GM12878 (cell line): Measurements from ENCODE around the gene NUP54. TPM values are rescaled to one million over a fixed set of nuclear protein-coding genes. Genes with fewer than 3 reads are reported as not detected.

ENCODE experiments used
- ATF2 ChIP-seq: IDR thresholded peaks from 2 replicates; pipeline ENCODE4 v1.6.1; 2012; ENCODE audit warnings: low read length, inconsistent platforms
- BRCA1 ChIP-seq: IDR thresholded peaks from 2 replicates; pipeline ENCODE4 v1.6.1; 2011; ENCODE audit warnings: low read depth, low read length, improper control_type of control experiment
- CBX3 ChIP-seq: fragments of 200-600 bp; sonication (generic); IDR thresholded peaks from 2 replicates; pipeline ENCODE4 v1.6.1; 2016; ENCODE audit warnings: low read depth, borderline replicate concordance
- CREM ChIP-seq: IDR thresholded peaks from 2 replicates; pipeline ENCODE4 v1.6.1; 2014; ENCODE audit warnings: antibody characterized with exemption, low read depth
- EGR1 ChIP-seq, 2 experiments: IDR thresholded peaks; 1 replicate in 1 of 2; 2 replicates in 1 of 2; pipeline ENCODE4 v1.6.1; 2011 to 2012; ENCODE audit warnings: low read depth in 2 of 2, low read length in 2 of 2, borderline replicate concordance in 1 of 2, mild to moderate bottlenecking in 1 of 2, moderate library complexity in 1 of 2
- ELK1 ChIP-seq: IDR thresholded peaks from 2 replicates; pipeline ENCODE4 v1.6.1; 2012; ENCODE audit warnings: low read depth, low read length, improper control_type of control experiment
- FOXK2 ChIP-seq: fragments of 450-650 bp; IDR thresholded peaks from 2 replicates; pipeline ENCODE4 v1.6.1; 2017; ENCODE audit warnings: mild to moderate bottlenecking, moderate library complexity
- HDAC6 ChIP-seq: fragments of 200-600 bp; sonication (generic); IDR thresholded peaks from one replicate; pipeline ENCODE4 v1.8.0; 2017; ENCODE audit warnings: antibody characterized with exemption; ENCODE audit not compliant: unreplicated experiment
- MXI1 ChIP-seq: fragments of 150-350 bp; IDR thresholded peaks from 2 replicates; pipeline ENCODE4 v1.6.1; 2011; ENCODE audit warnings: low read depth, mild to moderate bottlenecking, inconsistent platforms, low read length, improper control_type of control experiment
- MYB ChIP-seq: fragments of 150-350 bp; IDR thresholded peaks from 2 replicates; pipeline ENCODE4 v1.6.1; 2014; ENCODE audit warnings: mild to moderate bottlenecking, low read depth, low read length, borderline replicate concordance
- NFYA ChIP-seq: IDR thresholded peaks from 2 replicates; pipeline ENCODE4 v1.6.1; 2011; ENCODE audit warnings: low read depth, mild to moderate bottlenecking, low read length, improper control_type of control experiment, borderline replicate concordance
- SREBF2 ChIP-seq: IDR thresholded peaks from 2 replicates; pipeline ENCODE4 v1.6.1; 2012; ENCODE audit warnings: mild to moderate bottlenecking, low read length
- SRF ChIP-seq, 2 experiments: IDR thresholded peaks; 2 replicates each; pipeline ENCODE4 v1.6.1; 2011; ENCODE audit warnings: low read depth in 2 of 2, low read length in 2 of 2, mild to moderate bottlenecking in 1 of 2, moderate library complexity in 1 of 2
- STAT1 ChIP-seq: fragments of 450-650 bp; conservative IDR thresholded peaks from 2 replicates; pipeline ENCODE4 v1.6.1; 2014; ENCODE audit warnings: antibody characterized with exemption, mild to moderate bottlenecking
- STAT3 ChIP-seq: IDR thresholded peaks from 2 replicates; pipeline ENCODE4 v1.6.1; 2011; ENCODE audit warnings: low read depth, low read length, improper control_type of control experiment
- TARDBP ChIP-seq: IDR thresholded peaks from 2 replicates; pipeline ENCODE4 v1.6.1; 2016; ENCODE audit warnings: borderline replicate concordance
- YY1 ChIP-seq: IDR thresholded peaks from 2 replicates; pipeline ENCODE4 v1.6.1; 2011; ENCODE audit warnings: low read depth, mild to moderate bottlenecking, low read length
- ZBTB11 ChIP-seq: fragments of 450-650 bp; formaldehyde crosslinking; IDR thresholded peaks from 2 replicates; pipeline ENCODE4 v1.5.0; 2022; ENCODE audit warnings: mild to moderate bottlenecking, missing genetic modification characterization
- ZBTB40 ChIP-seq: fragments of 450-650 bp; IDR thresholded peaks from 2 replicates; pipeline ENCODE4 v1.6.1; 2016; ENCODE audit warnings: mild to moderate bottlenecking, moderate library complexity, borderline replicate concordance
- ZNF274 ChIP-seq: IDR thresholded peaks from one replicate; pipeline ENCODE4 v1.8.0; 2011; ENCODE audit not compliant: insufficient read length, insufficient read depth
- ZNF622 ChIP-seq: fragments of 450-650 bp; IDR thresholded peaks from 2 replicates; pipeline ENCODE4 v1.6.1; 2017; ENCODE audit warnings: mild to moderate bottlenecking, inconsistent platforms
- polyA plus RNA-seq, 11 experiments: library from polyadenylated mRNA; depleted of rRNA in 4 of 11; unstranded in 6 of 11; stranded (reverse) in 5 of 11; fragments of >200 nt; fragmentation: Nextera tagmentation in 4 of 11; fragmentation: Illumina TruSeq in 1 of 11; extraction: Ambion mirVana in 4 of 11; extraction: Trizol in 1 of 11; gene quantifications; 1 replicate in 1 of 11; 2 replicates in 10 of 11; pipeline versions ENCODE4 v1.2.1 to v1.2.3, GENCODE V29; 2011 to 2016; ENCODE audit warnings: inconsistent platforms in 2 of 11, missing spikeins in 2 of 11, low read depth in 1 of 11
- total RNA-seq, 4 experiments: library from RNA; depleted of rRNA in 3 of 4; stranded (reverse); fragments of >200 nt in 3 of 4; fragmentation: Illumina TruSeq in 1 of 4; extraction: Trizol in 1 of 4; gene quantifications; 2 replicates each; pipeline versions ENCODE4 v1.2.1 to v1.2.3, GENCODE V29; 2013 to 2021

Gene NUP54
- total and polyA plus RNA-seq, 10 of the 15 experiments (the other 5 are each of a cell fraction or from before 2014, with no cell fraction given), result 17.5 to 69.0 (median 42.3) TPM

GRCh38 chr4:76148142-76148865, at the start of gene NUP54 (continued):
- peak; percentile 98 for TF ChIP-seq ZBTB40
- TF ChIP-seq ZNF274, result no peak
- peak; percentile 89; the same call in 1 of the 2 replicates for TF ChIP-seq STAT1
- no peak; the same call in 1 of the 2 replicates for TF ChIP-seq FOXK2
- no peak for TF ChIP-seq SREBF2
- no peak for TF ChIP-seq HDAC6
- no peak for TF ChIP-seq MYB
- TF ChIP-seq SRF (IDR thresholded peaks at IDR 0.05; ENCODE audit: low read depth in 2 of 2, low read length in 2 of 2), result peak in 1 of 2 experiments; percentile 88; a peak in 3 of 4 replicates
- peak; percentile 92 for TF ChIP-seq YY1
- no peak for TF ChIP-seq CBX3
- TF ChIP-seq EGR1 (IDR thresholded peaks at IDR 0.05; ENCODE audit: borderline replicate concordance in 1 of 2, low read depth in 2 of 2, low read length in 2 of 2), result peak; percentile 40 to 90
- TF ChIP-seq MXI1, result peak; percentile 98
- peak; percentile 94 for TF ChIP-seq ZBTB11 (CRISPR knock-in tag)
- TF ChIP-seq TARDBP, result peak; percentile 74; the same call in 1 of the 2 replicates
- TF ChIP-seq ATF2, result no peak; the same call in 1 of the 2 replicates
- TF ChIP-seq ELK1, result peak; percentile 89
- no peak for TF ChIP-seq ZNF622
- TF ChIP-seq STAT3, result no peak
- TF ChIP-seq BRCA1, result no peak
- no peak for TF ChIP-seq NFYA
- TF ChIP-seq CREM, result peak; percentile 95
